Neural progenitor cell (in vitro differentiated cells): Measurements from ENCODE around the gene USP7.

Experiments
- CTCF ChIP-seq: fragments of 200-600 bp; sonication (generic); IDR thresholded peaks from 2 replicates; pipeline ENCODE4 v1.5.1; 2017; ENCODE audit warnings: antibody characterized with exemption, mild to moderate bottlenecking
- EZH2 ChIP-seq: fragments of 200-600 bp; sonication (generic); IDR thresholded peaks from 2 replicates; pipeline ENCODE4 v1.6.1; 2017; ENCODE audit warnings: antibody characterized with exemption, mild to moderate bottlenecking, moderate library complexity

GRCh38 chr16:8882725-8883377 is 80.9 kb downstream of the USP7 start:
- TF ChIP-seq CTCF: no peak
- no peak for TF ChIP-seq EZH2
